Measurements from ENCODE around the gene SRP54. TPM values are rescaled to one million over a fixed set of nuclear protein-coding genes. Genes with fewer than 3 reads are reported as not detected.
"Not testable (repeated sequence)": the region's sequence is repeated elsewhere in the genome, so short reads cannot be mapped to it uniquely, and the experiment has no call there.

Gene SRP54
- total and polyA plus RNA-seq, 5 donors = 31.1 to 34.1 (median 33.4) TPM

DNA sequence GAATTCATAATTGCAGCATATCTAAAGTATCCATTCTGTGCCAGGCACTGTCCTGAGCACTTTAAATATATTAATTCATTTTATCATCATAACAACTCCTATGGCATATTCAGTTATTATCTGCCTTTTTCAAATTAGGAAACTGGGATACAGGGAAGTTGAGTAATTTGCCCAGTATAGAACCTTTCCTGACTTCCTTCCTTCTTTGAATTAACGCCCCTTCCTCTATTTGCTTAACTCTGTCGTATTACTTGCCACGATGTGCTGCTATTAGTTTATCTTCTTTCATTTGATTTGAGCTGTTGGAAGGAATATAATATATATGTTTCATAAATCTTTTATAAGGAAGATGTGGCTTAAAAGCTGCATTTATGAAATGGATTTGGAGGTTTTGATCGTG, 37.9 kb downstream of the SRP54 start:
- Histone ChIP-seq H3K9me3 (ENCODE audit: control insufficient read depth, low read length) (no peaks in the 10 kb centered on the region), H3K4me1 (ENCODE audit: control insufficient read depth, insufficient read depth, low read length) (no peaks in the 10 kb centered on the region), H3K27me3 (ENCODE audit: control insufficient read depth, insufficient read depth) (no peaks in the 10 kb centered on the region), H3K4me3 (ENCODE audit: low read length) (no peak overlapping the region), H3K27ac (ENCODE audit: low read length) (no peak overlapping the region)
- 84% methylated on average over 4 of the region's 4 CpGs for WGBS
- ATAC-seq = no peak
- DNase-seq = no peak
- intact Hi-C loops (cut with DNase I) = no loop called here

- 94% methylated on average over 2 of the region's 2 CpGs for WGBS
These were observed 45.6 kb downstream of the SRP54 start for GRCh38 chr14:35028435-35028834.

DNA sequence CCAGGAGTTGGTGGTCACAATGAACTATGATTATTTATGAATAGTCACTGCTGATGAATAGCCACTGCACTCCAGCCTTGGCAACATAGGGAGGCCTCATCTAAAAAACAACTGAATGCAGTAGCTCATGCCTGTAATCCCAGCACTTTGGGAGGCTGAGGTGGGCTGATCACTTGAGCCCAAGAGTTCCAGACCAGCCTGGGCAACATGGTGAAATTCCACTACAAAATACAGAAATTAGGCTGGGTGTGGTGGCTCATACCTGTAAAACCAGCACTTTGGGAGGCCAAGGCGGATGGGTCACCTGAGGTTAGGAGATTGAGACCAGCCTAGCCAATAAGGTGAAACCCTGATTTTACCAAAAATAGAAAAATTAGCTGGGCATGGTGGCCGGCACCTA, 49.8 kb downstream of the SRP54 start:
- ATAC-seq = no peak
- 98% methylated on average over 2 of the region's 2 CpGs for WGBS
- Histone ChIP-seq H3K9me3 (ENCODE audit: control insufficient read depth, low read length) (peaks cover 2% of the 10 kb centered on the region), H3K4me3 (ENCODE audit: low read length) (no peak overlapping the region), H3K4me1 (ENCODE audit: control insufficient read depth, insufficient read depth, low read length) (no peaks in the 10 kb centered on the region), H3K27ac (ENCODE audit: low read length) (no peak overlapping the region), H3K27me3 (ENCODE audit: control insufficient read depth, insufficient read depth) (no peaks in the 10 kb centered on the region)
- no peak for DNase-seq
- intact Hi-C loops (cut with DNase I) = no loop called here

More at GRCh38 chr14:35028435-35028834, 45.6 kb downstream of the SRP54 start:
- no peak overlapping the region for H3K4me3 ChIP-seq (ENCODE audit: low read length)
- no peaks in the 10 kb centered on the region for H3K4me1 ChIP-seq (ENCODE audit: control insufficient read depth, insufficient read depth, low read length)
- H3K9me3 ChIP-seq (ENCODE audit: control insufficient read depth, low read length) = no peaks in the 10 kb centered on the region
- H3K27ac ChIP-seq (ENCODE audit: low read length) = no peak overlapping the region
- DNase-seq = no peak
- intact Hi-C loops (cut with DNase I) = no loop called here
- H3K27me3 ChIP-seq (ENCODE audit: control insufficient read depth, insufficient read depth) = no peaks in the 10 kb centered on the region
- ATAC-seq = no peak

DNA sequence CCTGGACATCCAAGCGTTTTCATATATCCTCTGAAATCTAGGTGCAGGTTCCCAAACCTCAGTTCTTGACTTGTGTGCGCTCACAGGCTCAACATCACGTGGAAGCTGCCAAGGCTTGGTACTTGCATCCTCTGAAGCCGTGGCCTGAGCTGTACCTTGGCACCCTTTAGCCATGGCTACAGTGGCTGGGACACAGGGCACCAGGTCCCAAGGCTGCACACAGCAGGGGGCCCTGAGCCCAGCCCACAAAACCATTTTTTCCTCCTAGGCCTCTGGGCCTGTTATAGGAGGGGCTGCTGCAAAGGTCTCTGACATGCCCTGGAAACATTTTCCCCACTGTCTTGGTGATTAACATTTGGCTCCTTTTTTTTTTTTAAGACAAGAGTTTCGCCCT, 51.6 kb downstream of the SRP54 start:
- peaks cover 2% of the 10 kb centered on the region for H3K9me3 ChIP-seq (ENCODE audit: control insufficient read depth, low read length)
- 88% methylated on average over 5 of the region's 5 CpGs for WGBS

GRCh38 chr14:35034944-35035554, 52.3 kb downstream of the SRP54 start:
- ATAC-seq; H3K4me3 ChIP-seq (ENCODE audit: low read length); H3K27ac ChIP-seq (ENCODE audit: low read length); intact Hi-C loops (cut with DNase I); H3K27me3 ChIP-seq (ENCODE audit: control insufficient read depth, insufficient read depth); H3K9me3 ChIP-seq (ENCODE audit: control insufficient read depth, low read length); DNase-seq; H3K4me1 ChIP-seq (ENCODE audit: control insufficient read depth, insufficient read depth, low read length): not testable (repeated sequence)
- WGBS = over 99% methylated on average over 5 of the region's 5 CpGs

More for the DNA sequence above, 51.6 kb downstream of the SRP54 start:
- intact Hi-C loops (cut with DNase I) = no loop called here
- H3K27me3 ChIP-seq (ENCODE audit: control insufficient read depth, insufficient read depth) = no peaks in the 10 kb centered on the region
- ATAC-seq = no peak
- no peak overlapping the region for H3K4me3 ChIP-seq (ENCODE audit: low read length)
- H3K27ac ChIP-seq (ENCODE audit: low read length) = no peak overlapping the region
- no peaks in the 10 kb centered on the region for H3K4me1 ChIP-seq (ENCODE audit: control insufficient read depth, insufficient read depth, low read length)
- no peak for DNase-seq

DNA sequence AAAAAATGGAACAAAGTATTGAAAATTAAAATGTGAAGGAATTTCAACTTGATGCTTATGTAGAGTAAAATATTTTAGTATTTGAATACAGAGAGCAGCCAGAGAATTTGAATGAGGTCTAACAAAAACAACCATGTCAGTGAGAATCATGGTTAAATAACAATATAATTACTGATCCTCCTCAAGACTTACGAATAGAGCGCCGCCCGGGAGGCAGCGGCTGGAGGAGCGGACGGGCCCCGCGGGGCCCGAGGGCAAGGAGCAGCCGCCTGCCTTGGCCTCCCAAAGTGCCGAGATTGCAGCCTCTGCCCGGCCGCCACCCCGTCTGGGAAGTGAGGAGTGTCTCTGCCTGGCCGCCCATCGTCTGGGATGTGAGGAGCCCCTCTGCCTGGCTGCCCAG, 55.5 kb downstream of the SRP54 start:
- H3K4me1 ChIP-seq (ENCODE audit: control insufficient read depth, insufficient read depth, low read length); H3K27me3 ChIP-seq (ENCODE audit: control insufficient read depth, insufficient read depth); H3K4me3 ChIP-seq (ENCODE audit: low read length); DNase-seq; intact Hi-C loops (cut with DNase I); H3K9me3 ChIP-seq (ENCODE audit: control insufficient read depth, low read length); H3K27ac ChIP-seq (ENCODE audit: low read length); ATAC-seq: not testable (repeated sequence)
- WGBS = 94% methylated on average over 11 of the region's 17 CpGs

DNA sequence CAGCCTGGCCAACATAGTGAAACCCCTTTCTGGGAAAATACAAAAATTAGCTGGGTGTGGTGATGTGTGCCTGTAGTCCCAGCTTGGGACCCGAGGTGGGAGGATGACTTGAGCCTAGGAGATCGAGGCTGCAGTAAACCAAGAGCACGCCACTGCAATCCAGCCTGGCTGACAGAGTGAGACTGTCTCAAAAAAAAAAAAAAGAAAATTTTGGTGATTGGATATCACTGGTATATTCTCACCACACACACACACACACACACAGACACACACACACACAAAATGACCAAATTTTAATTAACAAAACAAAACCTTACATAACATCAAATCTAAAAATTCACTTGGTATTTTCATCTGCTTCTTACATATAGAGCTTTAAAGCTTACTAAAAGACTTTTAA, 59.8 kb downstream of the SRP54 start:
- H3K27ac ChIP-seq (ENCODE audit: low read length) = no peak overlapping the region
- no peaks in the 10 kb centered on the region for H3K9me3 ChIP-seq (ENCODE audit: control insufficient read depth, low read length)
- ATAC-seq (no peak), DNase-seq (no peak)
- H3K4me3 ChIP-seq (ENCODE audit: low read length) = no peak overlapping the region
- H3K4me1 ChIP-seq (ENCODE audit: control insufficient read depth, insufficient read depth, low read length) = no peaks in the 10 kb centered on the region
- intact Hi-C loops (cut with DNase I) = no loop called here
- 87% methylated on average over 3 of the region's 3 CpGs for WGBS
- H3K27me3 ChIP-seq (ENCODE audit: control insufficient read depth, insufficient read depth) = no peaks in the 10 kb centered on the region

- Histone ChIP-seq H3K4me3 (ENCODE audit: low read length) (no peak overlapping the region), H3K27ac (ENCODE audit: low read length) (no peak overlapping the region), H3K4me1 (ENCODE audit: control insufficient read depth, insufficient read depth, low read length) (no peaks in the 10 kb centered on the region), H3K9me3 (ENCODE audit: control insufficient read depth, low read length) (no peaks in the 10 kb centered on the region), H3K27me3 (ENCODE audit: control insufficient read depth, insufficient read depth) (no peaks in the 10 kb centered on the region)
- intact Hi-C loops (cut with DNase I) = no loop called here
- no peak for DNase-seq
- no peak for ATAC-seq
- WGBS = 94% methylated on average over 2 of the region's 2 CpGs
These were observed 60.3 kb downstream of the SRP54 start for GRCh38 chr14:35043046-35043445.

- 17% methylated on average over 8 of the region's 8 CpGs for WGBS
- DNase-seq (no peak), ATAC-seq (no peak)
- Histone ChIP-seq H3K4me1 (ENCODE audit: control insufficient read depth, insufficient read depth, low read length) (no peaks in the 10 kb centered on the region), H3K27me3 (ENCODE audit: control insufficient read depth, insufficient read depth) (no peaks in the 10 kb centered on the region), H3K4me3 (ENCODE audit: low read length) (peak overlapping the region; percentile 71), H3K9me3 (ENCODE audit: control insufficient read depth, low read length) (no peaks in the 10 kb centered on the region), H3K27ac (ENCODE audit: low read length) (peak overlapping the region; percentile 91)
- intact Hi-C loops (cut with DNase I) = no loop called here
These were observed 62.4 kb downstream of the SRP54 start for GRCh38 chr14:35044939-35045797.

- no peaks in the 10 kb centered on the region for H3K9me3 ChIP-seq (ENCODE audit: control insufficient read depth, low read length)
- under 1% methylated on average over 6 of the region's 6 CpGs for WGBS
- DNase-seq (no peak), ATAC-seq (no peak)
- intact Hi-C loops (cut with DNase I) = no loop called here
- H3K4me1 ChIP-seq (ENCODE audit: control insufficient read depth, insufficient read depth, low read length) = no peaks in the 10 kb centered on the region
- H3K27ac ChIP-seq (ENCODE audit: low read length) = peak overlapping the region; percentile 91
- peak overlapping the region; percentile 71 for H3K4me3 ChIP-seq (ENCODE audit: low read length)
- no peaks in the 10 kb centered on the region for H3K27me3 ChIP-seq (ENCODE audit: control insufficient read depth, insufficient read depth)
These were observed 62.9 kb downstream of the SRP54 start for GRCh38 chr14:35045798-35046047.

GRCh38 chr14:35046048-35046750, 63.4 kb downstream of the SRP54 start, which contains the start of gene FAM177A1:
Gene FAM177A1, plus strand, starts transcription at chr14:35046272. Its CDS starts 192 bp downstream, at chr14:35046464.
- WGBS = under 1% methylated on average over 77 of the region's 77 CpGs
- intact Hi-C loops (cut with DNase I) = no loop called here
- Histone ChIP-seq H3K9me3 (ENCODE audit: control insufficient read depth, low read length) (no peaks in the 10 kb centered on the region), H3K4me3 (ENCODE audit: low read length) (peak within 1 kb of the TSS; percentile 71), H3K27ac (ENCODE audit: low read length) (peak within 1 kb of the TSS; percentile 93), H3K4me1 (ENCODE audit: control insufficient read depth, insufficient read depth, low read length) (no peaks in the 10 kb centered on the region), H3K27me3 (ENCODE audit: control insufficient read depth, insufficient read depth) (no peaks in the 10 kb centered on the region)
- peak; percentile 99 to 100 (median 99) for DNase-seq
- peak; percentile 99 for ATAC-seq

Measured in right cardiac atrium (tissue), 5 donors.